NCI-H2196 treated with DMSO at 0.1 percent for 48 hours (cell line): ENCODE data around the gene RRM1.
A peak's percentile ranks its signal among the peaks of the same experiment; 100 is the strongest.
"Not testable (repeated sequence)": the region's sequence is repeated elsewhere in the genome, so short reads cannot be mapped to it uniquely, and the experiment has no call there.

Experiments
- DNase-seq: peaks from one replicate; lab custom pipeline; 2025; ENCODE audit not compliant: unreplicated experiment; lab: John Stamatoyannopoulos, UW

RRM1 gene

GRCh38 chr11:4094348-4095291 is at the start of gene RRM1:
Gene RRM1, plus strand, starts transcription at chr11:4094799. Its CDS starts 214 bp downstream, at chr11:4095013.
- DNase-seq, result peak; percentile 88

DNA sequence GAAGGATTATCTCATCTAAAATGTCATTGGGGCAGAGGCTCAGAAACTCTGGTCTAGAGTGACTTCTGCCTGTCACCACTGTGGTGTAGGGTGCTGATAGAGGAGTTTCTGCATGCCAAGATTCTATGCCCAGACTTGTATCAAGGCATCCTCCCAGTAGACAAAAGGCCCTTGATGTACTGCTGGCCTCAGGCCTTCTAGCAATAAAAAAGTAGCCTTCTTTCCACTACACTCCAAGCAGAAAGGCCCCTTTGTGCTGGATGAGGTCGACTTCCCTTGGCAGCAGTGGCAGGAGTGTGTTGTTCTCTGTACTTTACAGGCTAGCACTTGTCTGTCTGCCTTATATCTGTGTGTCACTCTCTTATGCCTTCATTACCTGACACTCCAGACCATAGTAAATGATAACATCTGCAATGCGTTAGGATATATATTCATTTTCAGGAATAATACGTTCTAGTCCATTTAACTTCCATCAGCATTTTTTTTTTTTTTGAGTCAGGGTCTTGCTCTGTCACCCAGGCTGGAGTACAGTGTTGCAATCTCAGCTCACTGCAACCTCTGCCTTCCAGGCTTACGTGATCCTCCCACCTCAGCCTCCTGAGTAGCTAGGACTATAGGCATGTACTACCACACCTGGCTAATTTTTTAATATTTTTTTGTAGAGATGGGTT is 49.5 kb upstream of the RRM1 start:
- DNase-seq, result peak; percentile 30

- no peak for DNase-seq
Observed at GRCh38 chr11:4048340-4048739, 46.3 kb upstream of the RRM1 start.

DNA sequence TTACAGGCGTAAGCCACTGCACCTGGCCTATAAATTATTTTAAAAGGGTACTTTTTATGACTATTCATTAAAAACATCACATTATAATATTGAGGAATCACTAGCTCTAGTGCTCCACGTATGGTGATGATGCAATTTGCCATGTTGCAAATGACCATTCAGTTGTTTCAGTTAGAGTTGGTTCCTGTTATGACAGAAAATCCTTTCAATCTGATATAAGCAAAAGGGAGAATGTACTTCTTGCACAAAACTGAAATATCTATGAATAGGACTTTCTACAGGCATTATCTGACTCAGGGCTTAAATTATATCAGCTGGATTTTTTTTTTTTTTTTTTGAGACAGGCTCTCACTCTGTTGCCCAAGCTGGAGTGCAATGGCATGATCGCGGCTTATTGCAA is 45.6 kb upstream of the RRM1 start:
- DNase-seq, result no peak

DNA sequence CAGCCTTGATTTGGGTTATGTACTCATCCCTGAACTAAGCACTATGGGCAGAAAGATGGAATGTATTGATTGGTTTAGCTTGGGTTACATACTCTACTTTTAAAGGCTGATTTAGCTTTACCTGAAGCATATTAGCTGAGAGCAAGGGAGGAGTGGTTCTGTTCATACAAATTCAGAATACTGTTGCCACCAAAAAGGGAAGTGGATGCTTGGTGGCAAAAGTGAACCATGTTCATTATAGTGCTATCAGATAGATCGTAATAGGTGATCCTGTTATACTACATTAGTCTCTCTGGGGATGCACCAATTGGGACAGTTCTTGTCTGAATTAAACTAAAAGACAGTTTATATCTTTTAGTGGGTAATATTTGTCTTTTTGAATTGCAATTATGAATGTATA is 44.5 kb upstream of the RRM1 start:
- DNase-seq, result no peak

DNA sequence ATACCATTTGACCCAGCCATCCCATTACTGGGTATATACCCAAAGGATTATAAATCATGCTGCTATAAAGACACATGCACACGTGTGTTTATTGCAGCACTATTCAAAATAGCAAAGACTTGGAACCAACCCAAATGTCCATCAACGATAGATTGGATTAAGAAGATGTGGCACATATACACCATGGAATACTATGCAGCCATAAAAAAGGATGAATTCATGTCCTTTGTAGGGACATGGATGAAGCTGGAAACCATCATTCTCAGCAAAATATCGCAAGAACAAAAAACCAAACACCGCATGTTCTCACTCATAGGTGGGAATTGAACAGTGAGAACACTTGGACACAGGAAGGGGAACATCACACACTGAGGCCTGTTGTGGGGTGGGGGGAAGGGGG is 41.4 kb upstream of the RRM1 start:
- DNase-seq, result not testable (repeated sequence)

- DNase-seq, result no peak
Observed at GRCh38 chr11:4054643-4055042, 40.0 kb upstream of the RRM1 start.

DNA sequence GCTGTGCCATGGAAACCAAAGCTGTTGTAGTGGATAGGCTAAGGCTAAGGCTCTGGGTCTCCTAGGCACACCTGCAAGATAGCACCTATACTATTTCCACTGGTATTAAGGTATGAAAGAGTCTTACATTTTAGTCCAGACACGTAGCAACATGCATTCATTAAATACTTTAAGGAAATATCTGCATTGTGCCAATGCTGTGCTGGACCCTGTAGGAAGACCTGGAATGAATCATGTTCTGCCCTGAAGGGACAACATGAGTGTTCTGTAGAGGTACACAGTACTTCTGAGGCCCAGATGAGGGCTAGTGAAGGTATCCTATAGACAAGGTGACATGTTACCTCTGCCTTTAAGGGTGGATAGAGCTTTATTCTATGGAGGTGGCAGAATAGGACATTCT is 35.2 kb upstream of the RRM1 start:
- no peak for DNase-seq

DNA sequence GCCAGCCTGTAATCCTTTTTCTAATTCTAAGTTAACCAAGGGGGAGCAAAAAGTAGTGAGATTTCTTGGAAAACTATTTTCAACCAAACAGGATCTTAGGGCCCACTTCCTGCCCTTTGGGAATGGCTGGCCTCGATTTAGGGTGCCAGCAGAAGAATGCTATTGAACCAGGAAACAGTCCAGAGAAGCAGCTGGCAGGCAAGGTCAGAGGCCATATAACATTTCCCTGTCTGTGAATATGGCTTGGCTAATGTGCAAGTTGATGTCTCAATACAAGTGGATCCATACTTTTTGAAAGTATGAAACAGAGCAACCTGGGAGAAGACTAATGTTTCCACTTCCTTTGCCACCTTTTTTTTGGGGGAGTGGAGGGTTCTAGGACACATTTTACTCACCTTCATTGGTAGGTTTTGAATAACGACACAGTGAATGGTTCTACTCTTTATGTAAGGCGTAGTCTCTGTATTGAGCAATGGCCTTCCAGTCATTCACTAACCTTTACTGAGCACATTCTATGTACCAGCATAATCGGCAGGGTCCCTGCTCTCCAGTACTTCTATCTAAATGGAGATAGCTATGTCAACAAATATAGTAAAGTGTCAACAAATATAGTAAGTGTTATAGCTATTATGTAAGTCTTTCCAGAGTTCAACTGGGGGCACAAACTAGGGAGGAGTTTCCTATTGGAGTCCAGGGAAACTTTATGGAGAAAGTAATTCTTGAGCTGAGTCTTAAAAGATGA is 34.2 kb upstream of the RRM1 start:
- DNase-seq, result no peak

- DNase-seq, result no peak
Observed at GRCh38 chr11:4061700-4062099, 32.9 kb upstream of the RRM1 start.

DNA sequence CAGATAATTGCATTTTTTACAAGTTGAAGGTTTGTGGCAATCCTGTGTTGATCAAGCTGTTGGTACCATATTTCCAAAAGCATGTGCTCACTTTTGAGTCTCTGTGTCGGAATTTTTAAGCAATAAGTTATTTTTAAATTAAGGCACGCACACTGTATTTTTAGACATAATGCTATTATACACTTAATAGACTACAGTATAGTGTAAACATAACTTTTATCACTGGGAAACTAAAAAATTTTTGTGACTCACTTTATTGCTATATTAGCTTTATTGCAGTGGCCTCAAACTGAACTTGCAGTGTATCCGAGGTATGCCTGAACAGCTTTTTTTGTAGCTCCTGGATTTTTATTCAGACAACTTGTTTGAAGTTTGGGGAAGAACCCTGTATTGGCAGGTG is 31.3 kb upstream of the RRM1 start:
- no peak for DNase-seq

DNA sequence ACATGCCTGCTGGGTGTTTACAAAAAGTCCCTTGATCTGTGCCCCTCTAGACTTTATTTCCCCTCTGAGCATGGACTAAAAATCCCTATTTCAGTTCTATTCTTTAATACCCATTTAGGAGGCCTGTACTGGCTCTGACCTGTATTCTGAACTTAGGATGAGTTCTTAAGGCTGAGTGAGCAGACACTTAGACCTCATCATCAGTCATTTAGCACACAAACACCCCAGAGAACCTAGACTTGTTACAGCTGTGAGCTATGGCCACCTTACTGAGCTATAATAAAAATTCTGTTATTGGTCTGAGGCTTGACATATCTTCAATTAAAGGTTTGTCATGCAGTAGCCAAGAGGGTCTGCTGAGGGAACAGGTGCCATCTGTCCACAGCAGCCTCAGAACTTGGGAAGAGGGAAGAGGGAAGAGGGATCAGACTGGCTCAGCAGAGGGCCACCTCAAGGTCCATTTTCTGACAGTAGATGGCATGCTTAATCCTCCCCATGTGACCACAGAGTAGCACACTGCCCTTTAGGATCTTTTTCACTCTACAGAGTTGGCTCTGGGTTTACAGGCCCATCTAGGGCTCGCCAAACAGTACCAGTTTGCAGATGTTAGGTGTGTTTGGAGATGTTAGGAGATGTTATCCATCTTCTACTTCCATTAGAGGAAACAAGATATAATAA is 30.2 kb upstream of the RRM1 start:
- DNase-seq, result no peak

GRCh38 chr11:4065086-4065485 is 29.5 kb upstream of the RRM1 start:
- DNase-seq, result no peak

GRCh38 chr11:4065601-4066377 is 28.8 kb upstream of the RRM1 start:
- DNase-seq, result no peak

DNA sequence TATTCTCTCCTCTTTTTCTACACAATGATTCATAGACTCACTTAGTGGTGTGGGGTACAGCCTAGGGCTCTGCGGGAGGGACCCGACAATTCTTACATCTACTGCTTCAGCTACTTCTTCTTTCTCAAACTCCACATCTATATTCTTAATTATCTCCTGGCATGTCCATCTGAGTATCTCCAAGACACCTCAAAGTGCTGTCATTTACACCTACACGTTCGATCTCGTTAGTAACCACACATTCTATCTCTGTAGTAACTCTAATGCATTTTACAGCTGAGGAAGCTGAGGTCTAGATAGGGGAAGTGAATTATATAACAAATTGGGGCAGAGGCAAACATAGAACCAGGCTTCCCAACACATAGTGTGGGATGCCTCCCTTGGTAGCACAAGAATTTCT is 27.7 kb upstream of the RRM1 start:
- no peak for DNase-seq

DNA sequence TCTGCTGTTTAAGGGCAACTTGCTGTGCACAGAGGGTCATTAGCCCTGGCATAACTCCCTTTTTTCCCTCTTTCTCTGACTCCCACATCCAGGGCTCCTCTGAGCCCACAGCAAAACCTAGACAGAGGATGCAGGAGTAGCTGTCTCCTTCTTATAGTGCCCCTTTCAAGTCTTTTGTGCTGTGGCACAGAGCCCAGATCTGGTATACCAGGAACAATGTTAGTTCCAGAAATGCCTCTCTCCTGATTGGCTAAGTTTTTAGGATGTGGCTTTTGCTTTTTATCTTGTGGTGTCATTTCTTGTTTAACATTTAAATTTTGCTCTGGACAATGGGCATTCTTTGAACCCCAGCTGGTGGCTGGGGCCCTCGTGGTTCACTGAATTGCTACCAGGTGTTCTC is 25.6 kb upstream of the RRM1 start:
- DNase-seq, result no peak

- no peak for DNase-seq
Observed at GRCh38 chr11:4071325-4071724, 23.3 kb upstream of the RRM1 start.

DNA sequence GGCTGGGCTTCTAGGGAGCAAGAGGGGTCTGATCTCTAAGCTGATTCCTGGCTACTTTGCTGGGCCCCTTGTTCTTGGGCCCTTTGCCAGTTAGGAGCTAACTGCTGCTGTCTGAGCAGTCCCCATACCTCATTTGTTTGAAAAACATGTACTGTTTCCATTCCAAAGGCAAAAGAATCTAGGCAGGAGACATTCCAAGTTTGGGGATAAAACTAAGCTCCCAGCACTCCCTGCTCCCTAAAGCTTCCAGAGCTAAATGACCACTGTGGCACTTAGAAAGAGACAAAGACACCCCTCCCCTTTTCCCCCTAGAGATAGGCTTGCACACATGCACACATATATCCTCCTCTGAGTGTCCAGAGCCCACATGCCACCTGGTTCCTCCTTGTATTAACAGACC is 22.7 kb upstream of the RRM1 start:
- no peak for DNase-seq

DNA sequence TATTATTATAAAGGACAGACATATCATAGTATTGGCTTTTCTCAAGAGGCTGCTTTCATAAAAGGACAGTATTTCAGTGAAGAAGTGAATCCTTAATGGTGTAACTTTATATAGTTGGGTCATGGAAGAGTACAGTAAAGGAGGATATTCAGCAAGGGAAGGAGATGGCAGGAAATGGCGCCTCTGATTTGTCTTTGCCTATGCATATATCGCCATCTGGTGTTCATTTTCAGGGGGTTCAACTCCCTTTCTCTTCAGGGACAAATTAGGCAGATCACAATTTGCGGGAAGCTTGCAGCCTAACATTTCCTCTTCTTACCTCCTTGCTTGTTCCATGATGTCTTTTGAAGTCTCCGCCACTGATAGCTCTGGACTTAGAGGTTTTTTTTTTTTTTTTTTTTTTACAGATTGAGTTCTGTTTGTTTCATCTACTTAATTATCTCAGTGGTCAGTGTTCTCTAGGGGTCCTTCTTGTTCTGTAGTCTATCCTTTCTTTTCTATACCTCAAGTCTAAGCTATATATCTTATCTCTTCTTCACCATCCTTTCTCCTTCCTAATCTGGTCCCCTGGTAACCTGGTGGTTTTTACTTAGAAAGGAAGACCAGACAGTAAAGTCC is 21.8 kb upstream of the RRM1 start:
- DNase-seq, result peak; percentile 71

DNA sequence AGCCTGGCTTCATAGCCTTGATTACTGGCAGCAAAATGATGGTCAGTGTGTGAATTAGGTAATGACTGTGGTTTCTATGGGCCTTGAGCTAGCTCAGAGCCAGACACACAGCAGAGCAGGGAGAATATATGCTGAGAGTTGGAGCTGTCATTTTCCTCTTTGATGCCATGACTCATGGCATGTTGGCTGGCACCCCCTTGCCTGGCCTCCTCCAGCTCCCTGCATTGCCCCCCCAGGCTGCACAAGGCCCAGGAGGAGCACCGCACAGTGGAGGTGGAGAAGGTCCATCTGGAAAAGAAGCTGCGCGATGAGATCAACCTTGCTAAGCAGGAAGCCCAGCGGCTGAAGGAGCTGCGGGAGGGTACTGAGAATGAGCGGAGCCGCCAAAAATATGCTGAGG is 20.3 kb upstream of the RRM1 start:
- no peak for DNase-seq
